Naive thymus-derived CD4-positive, alpha-beta T cell (primary cell): ENCODE data around the gene FDXR. TPM values are rescaled to one million over a fixed set of nuclear protein-coding genes. Genes with fewer than 3 reads are reported as not detected.
A peak's percentile ranks its signal among the peaks of the same experiment; 100 is the strongest.

Source experiments
- ATAC-seq: fragments of 150-1000 bp; cut with Tn5 transposase; 2 replicates; pipeline ENCODE4 v1.10.0; 2021; ENCODE audit warnings: mild to moderate bottlenecking, moderate library complexity
- CTCF ChIA-PET: fragments of 350-600 bp; sonication (Branson Sonifier 250); formaldehyde crosslinking; loops from one replicate; lab custom pipeline; 2021; ENCODE audit warnings: antibody characterized with exemption; lab: Charles Lee
- POLR2A ChIA-PET: fragments of 350-600 bp; sonication (Branson Sonifier 250); formaldehyde crosslinking; loops from one replicate; lab custom pipeline; 2021; ENCODE audit warnings: antibody characterized with exemption, inconsistent platforms; lab: Charles Lee
- DNase-seq, 9 donors: peaks; one replicate each; pipeline versions ENCODE4 v3.0.0 to v3.0.0-alpha.2; 2020 to 2022; ENCODE audit warnings: mixed read lengths in 1 of 9
- H3K27ac ChIP-seq: one replicate; pipeline ENCODE4 v1.7.0; 2013; ENCODE audit warnings: mild to moderate bottlenecking, low read depth, low read length, moderate library complexity
- H3K27me3 ChIP-seq, 2 donors: one replicate each; pipeline ENCODE4 v1.7.0; 2013; ENCODE audit warnings: low read length in 2 of 2, mild to moderate bottlenecking in 2 of 2, moderate library complexity in 2 of 2; ENCODE audit not compliant: control insufficient read depth in 2 of 2, insufficient read depth in 2 of 2
- H3K36me3 ChIP-seq, 3 experiments: 1 replicate in 2 of 3; 2 replicates in 1 of 3; pipeline ENCODE4 v1.7.0; 2013; ENCODE audit warnings: low read length in 3 of 3, mild to moderate bottlenecking in 3 of 3, moderate library complexity in 1 of 3; ENCODE audit not compliant: insufficient read depth in 3 of 3, control insufficient read depth in 2 of 3
- H3K4me1 ChIP-seq, 2 donors: one replicate each; pipeline ENCODE4 v1.7.0; 2013; ENCODE audit warnings: low read length in 2 of 2, mild to moderate bottlenecking in 2 of 2, moderate library complexity in 1 of 2; ENCODE audit not compliant: control insufficient read depth in 2 of 2, insufficient read depth in 2 of 2
- H3K4me3 ChIP-seq: 2 replicates; pipeline ENCODE4 v1.7.0; 2013; ENCODE audit warnings: mild to moderate bottlenecking, low read length
- H3K9me3 ChIP-seq, 3 experiments: 1 replicate in 2 of 3; 2 replicates in 1 of 3; pipeline ENCODE4 v1.7.0; 2013; ENCODE audit warnings: low read length in 3 of 3; ENCODE audit not compliant: control insufficient read depth in 2 of 3
- H3K27ac Mint-ChIP-seq, 9 donors: one replicate each; pipeline ENCODE4 v1.8.0; 2020 to 2022; ENCODE audit warnings: mixed read lengths in 9 of 9, mild to moderate bottlenecking in 8 of 9, moderate library complexity in 5 of 9, inconsistent platforms in 2 of 9
- H3K27me3 Mint-ChIP-seq, 5 donors: one replicate each; pipeline ENCODE4 v1.8.0; 2021 to 2022; ENCODE audit warnings: mixed read lengths in 5 of 5, mild to moderate bottlenecking in 1 of 5
- H3K36me3 Mint-ChIP-seq, 5 donors: one replicate each; pipeline ENCODE4 v1.8.0; 2020 to 2022; ENCODE audit warnings: mixed read lengths in 5 of 5, mild to moderate bottlenecking in 3 of 5, inconsistent platforms in 1 of 5
- H3K4me1 Mint-ChIP-seq, 7 donors: one replicate each; pipeline ENCODE4 v1.8.0; 2020 to 2022; ENCODE audit warnings: mixed read lengths in 7 of 7, mild to moderate bottlenecking in 3 of 7, inconsistent platforms in 1 of 7
- H3K4me3 Mint-ChIP-seq, 10 donors: one replicate each; pipeline ENCODE4 v1.8.0; 2020 to 2022; ENCODE audit warnings: mild to moderate bottlenecking in 10 of 10, mixed read lengths in 10 of 10, moderate library complexity in 6 of 10, inconsistent platforms in 2 of 10
- H3K9me3 Mint-ChIP-seq, 11 donors: one replicate each; pipeline ENCODE4 v1.8.0; 2020 to 2022; ENCODE audit warnings: mixed read lengths in 11 of 11, mild to moderate bottlenecking in 4 of 11, inconsistent platforms in 1 of 11, moderate library complexity in 1 of 11
- intact Hi-C, 2 donors: fragments of 100-400 bp; cut with micrococcal nuclease; formaldehyde crosslinking; loops; one replicate each; pipeline ENCODE4 v1.15.1; 2023
- polyA plus RNA-seq, 2 donors: library from polyadenylated mRNA; unstranded; fragments of 300-500 nt; fragmentation: Illumina TruSeq; gene quantifications; one replicate each; pipeline ENCODE4 v1.2.3, GENCODE V29; 2021
- total RNA-seq, 6 experiments: library from RNA in 5 of 6; stranded (reverse) in 5 of 6; gene quantifications; 1 replicate in 5 of 6; 2 replicates in 1 of 6; pipeline ENCODE4 v1.2.3 and lab custom pipeline; 2021 to 2026

The FDXR gene
- total and polyA plus RNA-seq, 7 experiments from 2014 or later: 4.7 to 39.5 (median 9.4) TPM

DNA sequence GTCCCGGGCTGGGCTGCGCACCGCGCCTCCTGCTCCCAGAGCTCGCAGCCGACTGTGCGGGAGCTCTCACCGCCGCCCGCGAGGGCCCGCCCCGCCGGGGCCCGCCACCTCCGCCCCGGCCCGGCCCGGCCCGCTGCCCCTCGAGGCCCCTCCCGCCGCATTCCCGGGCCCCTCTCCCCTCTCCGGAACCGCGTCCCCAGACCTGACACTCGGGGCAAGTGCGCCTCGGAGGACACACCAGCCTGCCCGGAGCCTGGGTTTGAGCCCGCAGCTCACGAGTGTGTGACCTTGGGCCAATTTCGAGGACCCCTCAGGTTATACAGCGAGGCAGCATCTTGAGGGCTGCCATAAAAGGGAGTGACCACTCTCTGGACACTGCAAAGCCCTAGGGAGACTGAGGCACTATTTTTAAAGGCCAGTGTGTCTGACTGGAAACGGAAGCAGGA, 11.1 kb downstream of the FDXR start:
- no peaks in the 10 kb centered on the region for H3K9me3 ChIP-seq
- peaks cover 8 to 17% of the 10 kb centered on the region in 2 donors for H3K27me3 ChIP-seq
- no peaks in the 10 kb centered on the region for H3K36me3 ChIP-seq
- POLR2A ChIA-PET: interaction anchor here (1.4 kb wide), 1 partner anchor 70 kb away, joined by 9 read pairs; no protein-coding TSS in a partner anchor
- Mint-ChIP-seq H3K9me3 (no peaks in the 10 kb centered on the region), H3K4me1 (peaks cover 0 to 22% (median 17%) of the 10 kb centered on the region in 7 donors), H3K36me3 (peaks cover 0 to 8% (median 0%) of the 10 kb centered on the region in 5 donors), H3K27ac (no peak overlapping the region), H3K4me3 (peak overlapping the region in 9 of 10 donors; percentile 21 to 68 (median 47)), H3K27me3 (peaks cover 27 to 52% (median 35%) of the 10 kb centered on the region in 5 donors)
- H3K4me3 ChIP-seq: no peak overlapping the region
- CTCF ChIA-PET: interaction anchor here (1.1 to 7.3 kb wide), 11 partner anchors 8 to 204 kb away, joined by 3 to 78 read pairs (median 8); partner anchors contain the start of genes FDXR and RAB37
- H3K4me1 ChIP-seq: peaks cover 12 to 15% of the 10 kb centered on the region in 2 donors
- H3K27ac ChIP-seq: no peak overlapping the region
- ATAC-seq: no peak
- no peak for DNase-seq
- intact Hi-C loops: loop anchor here (1.0 to 5.0 kb wide), 2 partner anchors 117 to 484 kb away; no protein-coding TSS in a partner anchor

DNA sequence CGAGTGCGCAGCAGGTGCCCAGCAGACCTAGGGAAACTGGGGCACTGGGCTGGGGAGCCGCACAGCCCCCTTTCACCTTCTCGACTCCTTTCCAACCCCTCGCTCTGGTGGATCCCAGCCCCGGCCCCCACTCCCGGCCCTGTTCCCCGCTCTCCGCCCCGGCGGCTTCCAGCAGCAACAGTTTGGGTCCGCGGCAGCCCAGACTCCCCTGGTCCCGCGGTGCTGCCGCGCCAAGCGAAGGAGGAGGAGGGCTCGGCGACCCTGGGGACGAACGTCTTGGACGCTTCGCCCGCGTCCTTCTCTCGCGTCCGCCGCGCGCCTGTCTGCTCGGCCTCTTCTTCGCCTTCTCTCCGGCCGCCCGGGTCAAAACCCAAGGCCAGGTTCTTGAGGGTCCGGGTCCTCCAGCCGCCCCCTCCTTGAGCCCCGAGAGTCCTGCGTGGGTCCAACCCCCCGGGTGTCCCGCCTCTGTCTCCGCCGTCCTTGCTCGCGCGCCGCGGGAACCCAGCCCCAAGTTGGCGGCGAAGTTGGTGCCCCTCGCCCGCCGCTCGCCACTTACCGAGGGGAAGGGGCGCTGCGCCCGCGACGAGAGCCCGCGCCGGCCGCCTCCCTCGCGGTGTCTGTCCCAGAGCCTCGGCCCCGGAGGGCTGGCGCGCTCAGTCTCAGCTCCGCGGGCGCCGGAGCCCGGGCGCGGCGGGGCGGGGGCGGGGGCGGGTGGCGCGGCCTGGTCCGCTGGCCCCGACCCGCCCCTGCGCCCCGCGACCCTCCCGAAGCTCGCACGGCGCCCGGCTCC, 11.7 kb downstream of the FDXR start:
- Mint-ChIP-seq H3K36me3 (peaks cover 0 to 8% (median 0%) of the 10 kb centered on the region in 5 donors), H3K4me1 (peaks cover 0 to 22% (median 17%) of the 10 kb centered on the region in 7 donors), H3K9me3 (no peaks in the 10 kb centered on the region), H3K27me3 (peaks cover 33 to 58% (median 41%) of the 10 kb centered on the region in 5 donors), H3K4me3 (peak overlapping the region in 9 of 10 donors; percentile 39 to 76 (median 63)), H3K27ac (no peak overlapping the region)
- ChIA-PET POLR2A (interaction anchor here (1.4 kb wide), 1 partner anchor 70 kb away, joined by 9 read pairs; no protein-coding TSS in a partner anchor), CTCF (interaction anchor here (0.6 to 7.3 kb wide), 7 partner anchors 55 to 205 kb away, joined by 3 to 78 read pairs (median 5); partner anchors contain the start of gene RAB37)
- Histone ChIP-seq H3K27ac (no peak overlapping the region), H3K27me3 (peaks cover 8 to 17% of the 10 kb centered on the region in 2 donors), H3K9me3 (no peaks in the 10 kb centered on the region), H3K36me3 (no peaks in the 10 kb centered on the region), H3K4me3 (peak overlapping the region; percentile 27), H3K4me1 (peaks cover 12 to 15% of the 10 kb centered on the region in 2 donors)
- intact Hi-C loops: loop anchor here in 1 of 2 donors (1.0 to 5.0 kb wide), 2 partner anchors 117 to 484 kb away; no protein-coding TSS in a partner anchor
- no peak for DNase-seq
- no peak for ATAC-seq

DNA sequence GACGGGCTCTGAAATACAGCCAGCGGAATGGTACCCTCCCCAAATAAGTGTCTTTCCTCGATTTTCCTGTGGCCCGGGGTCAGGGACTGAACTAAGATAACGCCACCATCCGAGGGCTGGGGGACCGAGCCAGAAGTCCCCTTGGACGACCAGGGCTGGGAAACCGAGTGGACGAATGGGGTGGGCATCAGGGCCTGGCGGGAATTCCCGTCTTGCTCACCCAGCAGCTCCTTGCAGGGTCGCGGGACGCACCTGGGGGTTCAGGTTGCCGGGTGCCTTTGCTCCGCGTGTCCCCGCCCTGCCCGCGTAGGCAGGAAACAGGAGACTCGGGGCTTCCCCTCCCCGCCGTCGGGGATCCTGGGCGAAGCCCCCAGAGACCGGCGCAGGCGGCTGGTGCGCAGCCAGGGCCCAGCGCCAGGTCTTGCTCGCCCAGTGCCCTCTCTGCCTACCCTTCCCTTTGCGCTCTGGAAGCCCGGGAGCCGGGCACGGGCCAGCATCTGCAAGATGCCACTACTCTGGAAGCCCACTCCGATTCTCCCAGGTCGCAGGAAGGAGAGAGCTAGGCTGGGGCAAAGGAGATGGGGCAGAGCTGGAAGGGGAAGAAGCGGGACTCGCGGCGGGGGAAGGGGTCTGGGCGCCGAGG, 12.4 kb downstream of the FDXR start:
- peak overlapping the region; percentile 27 for H3K4me3 ChIP-seq
- Mint-ChIP-seq H3K27ac (no peak overlapping the region), H3K4me1 (peaks cover 0 to 22% (median 17%) of the 10 kb centered on the region in 7 donors), H3K27me3 (peaks cover 40 to 65% (median 48%) of the 10 kb centered on the region in 5 donors), H3K4me3 (peak overlapping the region; percentile 40 to 78 (median 68)), H3K9me3 (no peaks in the 10 kb centered on the region), H3K36me3 (peaks cover 0 to 8% (median 0%) of the 10 kb centered on the region in 5 donors)
- peaks cover 12 to 15% of the 10 kb centered on the region in 2 donors for H3K4me1 ChIP-seq
- ChIA-PET POLR2A (no interaction called here), CTCF (interaction anchor here (0.5 to 7.3 kb wide), 4 partner anchors 68 to 1551 kb away, joined by 3 to 78 read pairs (median 4); no protein-coding TSS in a partner anchor)
- H3K27me3 ChIP-seq: peaks cover 8 to 17% of the 10 kb centered on the region in 2 donors
- intact Hi-C loops: loop anchor here in 1 of 2 donors (1.0 to 5.0 kb wide), 2 partner anchors 116 to 483 kb away; no protein-coding TSS in a partner anchor
- H3K9me3 ChIP-seq: no peaks in the 10 kb centered on the region
- DNase-seq (peak in 4 of 9 donors; percentile 17 to 25 (median 20)), ATAC-seq (no peak)
- H3K27ac ChIP-seq: no peak overlapping the region
- no peaks in the 10 kb centered on the region for H3K36me3 ChIP-seq

DNA sequence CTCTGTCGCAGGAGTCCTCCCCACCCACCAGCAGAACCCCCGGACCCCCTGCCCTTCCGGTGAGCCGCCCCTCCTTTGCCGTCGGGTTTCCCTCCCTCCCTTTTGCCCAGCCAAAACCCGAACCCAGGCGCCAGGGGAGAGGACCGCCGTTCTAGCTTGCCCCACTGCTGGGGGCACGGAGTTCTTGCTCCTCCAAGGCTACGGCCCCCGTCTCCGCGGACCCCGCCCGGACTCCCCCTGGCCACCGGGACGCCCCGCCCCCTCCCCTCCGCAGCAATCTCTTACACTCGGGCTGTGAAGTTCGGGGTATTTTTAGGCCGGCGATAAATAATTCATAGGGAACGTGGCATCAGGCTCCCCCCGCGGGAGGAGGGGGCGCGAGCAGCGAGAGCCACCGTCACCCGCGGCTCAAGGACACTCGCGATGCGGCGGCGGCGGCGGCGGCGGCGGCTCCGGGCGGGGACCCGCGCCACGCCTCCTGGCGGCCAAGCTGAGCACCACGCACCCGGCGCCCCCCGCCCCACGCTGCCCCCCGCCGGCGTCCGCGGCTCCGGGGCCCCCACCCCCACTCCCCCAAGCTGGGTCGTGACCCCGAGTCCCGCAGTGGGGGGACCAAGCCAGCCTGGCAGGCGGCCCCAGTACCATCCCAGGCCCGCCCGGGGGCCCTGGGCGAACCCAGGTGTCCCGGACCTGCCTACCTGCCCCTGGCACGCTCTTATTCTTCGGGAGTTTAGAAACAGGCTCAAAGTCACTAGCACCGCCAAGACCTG, 13.2 kb downstream of the FDXR start, which contains the start of gene GRIN2C:
Gene GRIN2C, minus strand, starts transcription at position 427 of the 770 bp plus-strand sequence. CDS start 4,793 bp downstream, outside the sequence.
- ChIA-PET CTCF (interaction anchor here (1.1 to 3.4 kb wide), 2 partner anchors 69 to 115 kb away, joined by 3 to 14 read pairs; no protein-coding TSS in a partner anchor), POLR2A (no interaction called here)
- Histone ChIP-seq H3K4me1 (peaks cover 12 to 15% of the 10 kb centered on the region in 2 donors), H3K27ac (no peak within 1 kb of the TSS), H3K27me3 (peaks cover 8 to 17% of the 10 kb centered on the region in 2 donors), H3K9me3 (no peaks in the 10 kb centered on the region), H3K36me3 (no peaks in the 10 kb centered on the region), H3K4me3 (peak within 1 kb of the TSS; percentile 27)
- peaks cover 40 to 70% (median 56%) of the 10 kb centered on the region in 5 donors for H3K27me3 Mint-ChIP-seq
- peak; percentile 60 for ATAC-seq
- peaks cover 0 to 16% (median 12%) of the 10 kb centered on the region in 7 donors for H3K4me1 Mint-ChIP-seq
- H3K9me3 Mint-ChIP-seq: no peaks in the 10 kb centered on the region
- H3K27ac Mint-ChIP-seq: peak within 1 kb of the TSS in 1 of 9 donors; percentile 65
- DNase-seq: peak in 8 of 9 donors; percentile 15 to 52 (median 42)
- H3K36me3 Mint-ChIP-seq: peaks cover 0 to 7% (median 0%) of the 10 kb centered on the region in 5 donors
- intact Hi-C loops: loop anchor here in 1 of 2 donors (1.0 to 5.0 kb wide), 2 partner anchors 115 to 482 kb away; no protein-coding TSS in a partner anchor
- H3K4me3 Mint-ChIP-seq: peak within 1 kb of the TSS; percentile 54 to 78 (median 68)

DNA sequence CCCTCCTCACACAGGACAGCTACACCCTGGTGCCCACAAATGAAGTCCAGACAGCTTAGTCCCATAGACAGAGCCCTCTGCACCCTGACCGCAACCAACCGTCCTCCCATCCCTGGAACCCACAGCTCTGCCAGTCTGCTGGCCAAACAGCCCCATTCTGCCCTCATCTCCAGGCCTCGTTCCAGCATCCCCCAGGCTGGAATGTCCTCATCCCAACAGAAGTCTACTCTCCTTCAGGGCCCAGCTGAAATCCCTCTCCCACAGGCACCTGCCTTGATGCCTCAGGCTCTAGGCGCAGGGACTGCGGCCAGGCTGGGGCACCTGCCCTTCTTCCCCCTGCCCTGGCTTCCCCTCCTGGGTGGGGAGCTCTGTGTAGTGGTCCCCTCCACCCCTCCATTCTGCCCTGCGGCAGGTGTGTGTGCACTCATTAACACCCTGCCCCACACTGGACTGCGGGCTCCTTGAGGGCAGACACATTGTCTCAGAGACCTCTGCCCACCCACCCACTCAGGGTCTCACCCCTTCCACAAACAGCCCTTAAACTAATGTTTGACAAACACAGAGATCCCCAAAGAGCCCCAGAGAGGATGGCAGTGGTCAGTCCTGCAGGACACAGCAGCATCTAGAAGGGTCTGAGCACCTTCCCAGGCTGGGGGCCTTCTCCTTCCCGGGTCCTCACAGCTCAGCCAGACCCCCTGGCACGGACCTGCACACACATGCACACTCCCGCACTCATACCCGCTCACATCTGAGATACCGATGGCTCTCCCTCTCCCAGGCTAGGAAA, 13.9 kb downstream of the FDXR start:
- Mint-ChIP-seq H3K9me3 (no peaks in the 10 kb centered on the region), H3K27me3 (peaks cover 40 to 78% (median 61%) of the 10 kb centered on the region in 5 donors), H3K4me1 (peaks cover 0 to 16% (median 12%) of the 10 kb centered on the region in 7 donors), H3K4me3 (peak overlapping the region in 9 of 10 donors; percentile 49 to 71 (median 63)), H3K27ac (peak overlapping the region in 1 of 9 donors; percentile 65), H3K36me3 (peaks cover 0 to 7% (median 0%) of the 10 kb centered on the region in 5 donors)
- Histone ChIP-seq H3K36me3 (no peaks in the 10 kb centered on the region), H3K9me3 (no peaks in the 10 kb centered on the region), H3K27me3 (peaks cover 8 to 17% of the 10 kb centered on the region in 2 donors), H3K4me3 (no peak overlapping the region), H3K4me1 (peaks cover 12 to 15% of the 10 kb centered on the region in 2 donors), H3K27ac (no peak overlapping the region)
- ATAC-seq: no peak
- intact Hi-C loops: no loop called here
- POLR2A ChIA-PET: interaction anchor here (0.6 kb wide), 1 partner anchor 112 kb away, joined by 3 read pairs; no protein-coding TSS in a partner anchor
- DNase-seq: no peak
- CTCF ChIA-PET: interaction anchor here (1.4 to 3.4 kb wide), 2 partner anchors 68 to 83 kb away, joined by 4 to 14 read pairs; partner anchors contain the start of gene NAT9
